Gastrocnemius medialis (tissue), 4 donors: Measurements from ENCODE around the gene SCRT2. TPM values are rescaled to one million over a fixed set of nuclear protein-coding genes. Genes with fewer than 3 reads are reported as not detected.

Experiments
- ATAC-seq, 2 donors: fragments of 150-250 bp; one replicate each; pipeline ENCODE4 v1.9.1; 2016
- DNase-seq, 2 donors: peaks; one replicate each; pipeline ENCODE4 v3.0.0-alpha.2; 2019
- H3K27ac ChIP-seq, 4 donors: fragments of 200-600 bp; sonication (generic); 1 replicate in 1 of 4; 2 replicates in 3 of 4; pipeline ENCODE4 v1.5.1; 2016 to 2018; ENCODE audit warnings: mild to moderate bottlenecking in 2 of 4, moderate library complexity in 1 of 4
- H3K27me3 ChIP-seq, 3 donors: fragments of 200-600 bp; sonication (generic) in 2 of 3; 1 replicate in 1 of 3; 2 replicates in 2 of 3; pipeline versions ENCODE4 v1.5.1 to v1.6.0; 2016 to 2019; ENCODE audit warnings: mild to moderate bottlenecking in 1 of 3, moderate library complexity in 1 of 3
- H3K36me3 ChIP-seq, 2 donors: fragments of 200-600 bp; sonication (generic) in 1 of 2; one replicate each; pipeline ENCODE4 v1.5.1; 2017 to 2018
- H3K4me1 ChIP-seq, 2 donors: fragments of 200-600 bp; sonication (generic) in 1 of 2; one replicate each; pipeline ENCODE4 v1.5.1; 2016 to 2017; ENCODE audit warnings: mild to moderate bottlenecking in 2 of 2
- H3K4me3 ChIP-seq, 4 donors: fragments of 200-600 bp; sonication (generic) in 3 of 4; 1 replicate in 1 of 4; 2 replicates in 3 of 4; pipeline ENCODE4 v1.5.1; 2016 to 2019; ENCODE audit warnings: mild to moderate bottlenecking in 2 of 4
- H3K9me3 ChIP-seq, 3 donors: fragments of 200-600 bp; sonication (generic) in 2 of 3; 1 replicate in 1 of 3; 2 replicates in 2 of 3; pipeline ENCODE4 v1.5.1; 2016 to 2019
- POLR2A ChIP-seq, 2 donors: fragments of 450-650 bp; IDR thresholded peaks; one replicate each; pipeline ENCODE4 v1.6.1; 2017; ENCODE audit warnings: antibody characterized with exemption in 2 of 2, mild to moderate bottlenecking in 2 of 2, moderate library complexity in 2 of 2
- in situ Hi-C, 4 donors: fragments of 200-750 bp; cut with MboI; loops; one replicate each; pipeline versions ENCODE4 v1.15.0 to v1.8.0; 2017; ENCODE audit warnings: low sequenced_read_pairs in 4 of 4
- intact Hi-C: fragments of 100-400 bp; cut with DNase I; formaldehyde crosslinking; loops from one replicate; pipeline ENCODE4 v1.15.1; 2023; ENCODE audit warnings: low total_unique reads
- total RNA-seq, 4 donors: library from RNA; depleted of rRNA; stranded (reverse); fragments of >200 nt; gene quantifications; one replicate each; pipeline versions ENCODE4 v1.1.0 to v1.2.3, GENCODE V29; 2016
- TF ChIP-seq, protein P1 (sequence below), 5 experiments: fragments of 450-650 bp in 3 of 5; fragments of 200-600 bp in 2 of 5; sonication (generic) in 2 of 5; IDR thresholded peaks in 4 of 5; conservative IDR thresholded peaks in 1 of 5; 1 replicate in 4 of 5; 2 replicates in 1 of 5; pipeline ENCODE4 v1.5.1; 2016 to 2019; ENCODE audit warnings: antibody characterized with exemption in 5 of 5, mild to moderate bottlenecking in 3 of 5, moderate library complexity in 3 of 5

The SCRT2 gene
- total RNA-seq, 4 donors from 2014 or later: not detected

DNA sequence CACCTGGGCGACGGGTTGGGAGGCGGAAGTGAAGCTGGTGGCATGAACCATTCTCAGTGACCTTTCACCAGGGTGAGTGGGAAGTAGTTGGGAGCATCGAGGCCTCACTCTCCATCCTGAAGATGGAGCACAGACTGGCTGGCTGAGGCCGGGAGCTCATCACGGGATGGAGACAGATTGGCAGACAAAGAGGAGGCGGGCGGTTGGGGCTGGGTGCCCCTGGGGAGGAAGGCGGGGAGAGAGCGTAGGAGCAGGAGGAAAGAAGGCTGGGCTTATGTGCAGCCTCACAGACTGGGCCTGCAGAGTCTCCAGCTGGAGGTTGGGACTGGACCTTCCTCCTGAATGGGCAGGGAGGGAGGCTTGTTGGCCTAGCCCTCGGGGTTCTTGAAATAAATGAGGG lies 44.2 kb upstream of the SCRT2 start:
- Histone ChIP-seq H3K4me1 (peaks cover 0 to 4% of the 10 kb centered on the region in 2 donors), H3K27ac (no peak overlapping the region), H3K4me3 (no peak overlapping the region), H3K36me3 (no peaks in the 10 kb centered on the region), H3K27me3 (no peaks in the 10 kb centered on the region), H3K9me3 (no peaks in the 10 kb centered on the region)
- in situ Hi-C loops (no loop called here), intact Hi-C loops (no loop called here)
- DNase-seq: no peak
- TF ChIP-seq, protein P1, sequence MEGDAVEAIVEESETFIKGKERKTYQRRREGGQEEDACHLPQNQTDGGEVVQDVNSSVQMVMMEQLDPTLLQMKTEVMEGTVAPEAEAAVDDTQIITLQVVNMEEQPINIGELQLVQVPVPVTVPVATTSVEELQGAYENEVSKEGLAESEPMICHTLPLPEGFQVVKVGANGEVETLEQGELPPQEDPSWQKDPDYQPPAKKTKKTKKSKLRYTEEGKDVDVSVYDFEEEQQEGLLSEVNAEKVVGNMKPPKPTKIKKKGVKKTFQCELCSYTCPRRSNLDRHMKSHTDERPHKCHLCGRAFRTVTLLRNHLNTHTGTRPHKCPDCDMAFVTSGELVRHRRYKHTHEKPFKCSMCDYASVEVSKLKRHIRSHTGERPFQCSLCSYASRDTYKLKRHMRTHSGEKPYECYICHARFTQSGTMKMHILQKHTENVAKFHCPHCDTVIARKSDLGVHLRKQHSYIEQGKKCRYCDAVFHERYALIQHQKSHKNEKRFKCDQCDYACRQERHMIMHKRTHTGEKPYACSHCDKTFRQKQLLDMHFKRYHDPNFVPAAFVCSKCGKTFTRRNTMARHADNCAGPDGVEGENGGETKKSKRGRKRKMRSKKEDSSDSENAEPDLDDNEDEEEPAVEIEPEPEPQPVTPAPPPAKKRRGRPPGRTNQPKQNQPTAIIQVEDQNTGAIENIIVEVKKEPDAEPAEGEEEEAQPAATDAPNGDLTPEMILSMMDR (IDR thresholded peaks at IDR 0.05 in 4 of 5, conservative IDR thresholded peaks at IDR 0.05 in 1 of 5): no peak
- TF ChIP-seq POLR2A (IDR thresholded peaks at IDR 0.05): no peak
- no peak for ATAC-seq

DNA sequence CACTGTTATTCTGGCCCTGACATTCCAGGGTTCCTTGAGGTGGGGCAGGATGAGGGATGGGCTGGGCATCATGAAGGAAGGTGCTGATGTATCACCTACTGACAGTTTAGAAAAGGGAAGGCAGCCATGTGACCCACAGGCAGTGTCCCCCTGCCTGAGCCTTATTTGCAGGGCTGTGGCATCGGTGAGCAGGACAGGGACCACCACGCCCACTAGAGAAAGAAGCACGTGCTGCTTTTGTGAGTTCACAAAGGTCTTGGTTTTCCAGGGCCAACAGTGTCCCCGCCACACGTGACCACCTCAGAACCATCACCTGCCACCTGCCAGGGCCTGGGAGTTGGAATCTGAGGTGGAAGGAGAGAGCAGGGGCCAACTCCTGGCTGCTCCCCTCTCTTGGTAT lies 43.5 kb upstream of the SCRT2 start:
- Histone ChIP-seq H3K27me3 (no peaks in the 10 kb centered on the region), H3K27ac (no peak overlapping the region), H3K4me3 (no peak overlapping the region), H3K36me3 (no peaks in the 10 kb centered on the region), H3K4me1 (peaks cover 0 to 3% of the 10 kb centered on the region in 2 donors), H3K9me3 (no peaks in the 10 kb centered on the region)
- no peak for TF ChIP-seq POLR2A (IDR thresholded peaks at IDR 0.05)
- DNase-seq (no peak), ATAC-seq (no peak)
- intact Hi-C loops (no loop called here), in situ Hi-C loops (no loop called here)

DNA sequence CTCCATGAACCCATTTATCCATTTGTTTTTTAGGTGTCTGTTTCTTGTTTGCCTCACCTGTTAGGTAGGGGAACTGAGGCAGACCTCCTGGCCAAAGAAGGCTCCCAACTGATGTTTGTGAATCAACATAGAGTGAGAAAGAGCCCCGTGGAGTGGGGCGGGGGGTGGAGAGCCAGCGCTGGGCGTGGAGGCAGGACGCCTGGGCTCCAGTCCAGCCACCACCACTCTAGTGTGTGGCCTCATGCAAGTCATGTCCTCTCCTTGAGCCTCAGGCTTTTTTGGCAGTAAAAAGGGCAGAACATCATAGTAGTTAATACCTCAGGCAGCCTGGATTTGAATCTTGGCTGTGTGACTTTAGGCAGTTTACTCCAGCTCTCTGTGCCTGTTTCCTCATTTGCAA lies 42.2 kb upstream of the SCRT2 start:
- Histone ChIP-seq H3K27me3 (peaks cover 0 to 8% (median 0%) of the 10 kb centered on the region in 3 donors), H3K4me3 (no peak overlapping the region), H3K4me1 (no peaks in the 10 kb centered on the region), H3K36me3 (no peaks in the 10 kb centered on the region), H3K9me3 (no peaks in the 10 kb centered on the region), H3K27ac (no peak overlapping the region)
- intact Hi-C loops (no loop called here), in situ Hi-C loops (no loop called here)
- ATAC-seq (no peak), DNase-seq (no peak)
- TF ChIP-seq, protein P1 (IDR thresholded peaks at IDR 0.05 in 4 of 5, conservative IDR thresholded peaks at IDR 0.05 in 1 of 5): no peak
- TF ChIP-seq POLR2A (IDR thresholded peaks at IDR 0.05): no peak

DNA sequence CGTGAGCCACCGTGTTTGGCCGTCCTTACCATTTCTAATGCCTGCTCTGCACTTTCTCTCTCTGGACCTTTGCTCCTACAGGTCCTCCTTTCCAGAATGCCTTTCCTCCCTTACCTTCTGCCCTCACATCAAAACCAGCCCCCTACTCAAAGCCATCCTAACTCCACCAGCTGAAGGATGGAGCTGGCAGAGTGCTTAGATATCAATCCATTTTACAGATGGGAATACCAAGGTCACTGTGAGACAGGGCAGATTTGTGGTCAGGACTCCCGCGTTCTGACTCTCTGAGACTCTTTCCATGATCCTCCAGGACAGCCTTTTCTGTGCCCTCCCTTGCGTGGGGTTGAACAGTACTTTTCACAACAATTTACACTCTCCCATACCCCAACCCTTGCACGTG lies 41.7 kb upstream of the SCRT2 start:
- intact Hi-C loops: no loop called here

DNA sequence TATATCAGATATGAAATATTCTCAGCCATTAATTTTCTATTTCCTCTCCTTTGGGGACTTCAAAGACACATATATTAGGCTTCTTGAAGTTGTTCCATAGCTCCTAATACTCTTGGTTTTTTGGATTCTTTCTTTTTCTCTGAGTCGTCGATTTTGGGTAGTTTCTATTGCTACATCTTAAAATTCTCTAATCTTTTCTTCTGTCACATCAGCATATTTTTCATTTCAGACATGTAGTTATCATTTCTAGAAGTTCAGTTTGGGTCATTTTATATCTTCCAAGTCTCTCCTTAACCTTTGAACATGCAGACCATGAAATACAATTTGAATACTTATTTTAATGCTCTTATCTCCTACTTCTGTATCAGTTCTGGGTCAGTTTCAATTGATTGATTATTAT lies 38.9 kb upstream of the SCRT2 start:
- Histone ChIP-seq H3K4me1 (no peaks in the 10 kb centered on the region), H3K27me3 (peaks cover 7 to 36% (median 15%) of the 10 kb centered on the region in 3 donors), H3K9me3 (no peaks in the 10 kb centered on the region), H3K36me3 (no peaks in the 10 kb centered on the region), H3K4me3 (no peak overlapping the region), H3K27ac (no peak overlapping the region)
- ATAC-seq: no peak
- in situ Hi-C loops (no loop called here), intact Hi-C loops (no loop called here)
- no peak for DNase-seq
- no peak for TF ChIP-seq POLR2A (IDR thresholded peaks at IDR 0.05)
- TF ChIP-seq, protein P1 (IDR thresholded peaks at IDR 0.05 in 4 of 5, conservative IDR thresholded peaks at IDR 0.05 in 1 of 5): no peak

More for the DNA sequence above, 41.7 kb upstream of the SCRT2 start:
- DNase-seq (no peak), ATAC-seq (no peak)
- no peak for TF ChIP-seq POLR2A (IDR thresholded peaks at IDR 0.05)
- TF ChIP-seq, protein P1 (IDR thresholded peaks at IDR 0.05 in 4 of 5, conservative IDR thresholded peaks at IDR 0.05 in 1 of 5): no peak
- no peaks in the 10 kb centered on the region for H3K36me3 ChIP-seq
- no peaks in the 10 kb centered on the region for H3K9me3 ChIP-seq
- in situ Hi-C loops: no loop called here
- H3K27ac ChIP-seq: no peak overlapping the region
- H3K27me3 ChIP-seq: peaks cover 0 to 14% (median 0%) of the 10 kb centered on the region in 3 donors
- H3K4me3 ChIP-seq: no peak overlapping the region
- no peaks in the 10 kb centered on the region for H3K4me1 ChIP-seq
